Thymus (tissue), 11 donors: ENCODE measurements around the gene NSUN4. TPM values are rescaled to one million over a fixed set of nuclear protein-coding genes. Genes with fewer than 3 reads are reported as not detected.
"Not testable (repeated sequence)": the region's sequence is repeated elsewhere in the genome, so short reads cannot be mapped to it uniquely, and the experiment has no call there.

ENCODE experiments used
- DNase-seq, 9 donors: peaks; one replicate each; pipeline ENCODE4 v3.0.0-alpha.2; 2013; ENCODE audit warnings: low spot score in 9 of 9, low read depth in 6 of 9, missing footprints in 1 of 9
- H3K27ac ChIP-seq, 2 donors: one replicate each; pipeline ENCODE4 v1.5.1; 2013; ENCODE audit warnings: control low read depth in 1 of 2, low read depth in 1 of 2, low read length in 1 of 2, mild to moderate bottlenecking in 1 of 2, moderate library complexity in 1 of 2
- H3K27me3 ChIP-seq, 2 donors: one replicate each; pipeline ENCODE4 v1.5.1; 2013; ENCODE audit warnings: low read length in 1 of 2; ENCODE audit not compliant: control insufficient read depth in 2 of 2, insufficient read depth in 1 of 2
- H3K36me3 ChIP-seq, 2 donors: one replicate each; pipeline ENCODE4 v1.5.1; 2013; ENCODE audit warnings: low read length in 1 of 2, mild to moderate bottlenecking in 1 of 2, moderate library complexity in 1 of 2; ENCODE audit not compliant: control insufficient read depth in 2 of 2, insufficient read depth in 2 of 2
- H3K4me1 ChIP-seq, 2 donors: one replicate each; pipeline ENCODE4 v1.5.1; 2013; ENCODE audit warnings: low read length in 2 of 2; ENCODE audit not compliant: control insufficient read depth in 2 of 2, insufficient read depth in 2 of 2
- H3K4me3 ChIP-seq, 2 donors: one replicate each; pipeline ENCODE4 v1.5.1; 2013; ENCODE audit warnings: low read length in 2 of 2, control low read depth in 1 of 2, mild to moderate bottlenecking in 1 of 2
- H3K9me3 ChIP-seq, 2 donors: one replicate each; pipeline ENCODE4 v1.5.1; 2013; ENCODE audit warnings: low read length in 1 of 2, mild to moderate bottlenecking in 1 of 2; ENCODE audit not compliant: control insufficient read depth in 2 of 2, insufficient read depth in 1 of 2
- whole genome bisulfite sequencing: extraction: QIAGEN DNeasy Blood & Tissue Kit; methylation state at CpG from one replicate; pipeline ENCODE4 v1.1.7; 2013; 5-methylcytosine and 5-hydroxymethylcytosine counted together
- polyA plus RNA-seq: library from polyadenylated mRNA; stranded (reverse); fragments of 200-250 nt; gene quantifications from one replicate; pipeline ENCODE4 v1.2.3, GENCODE V29; 2013
- total RNA-seq: library from RNA; stranded (reverse); fragments of 120-200 nt; gene quantifications from one replicate; pipeline ENCODE4 v1.2.4, GENCODE V29; 2013
- donor health status: healthy.

NSUN4 gene
- total and polyA plus RNA-seq, 2 donors = 9.9 to 10.0 TPM

DNA sequence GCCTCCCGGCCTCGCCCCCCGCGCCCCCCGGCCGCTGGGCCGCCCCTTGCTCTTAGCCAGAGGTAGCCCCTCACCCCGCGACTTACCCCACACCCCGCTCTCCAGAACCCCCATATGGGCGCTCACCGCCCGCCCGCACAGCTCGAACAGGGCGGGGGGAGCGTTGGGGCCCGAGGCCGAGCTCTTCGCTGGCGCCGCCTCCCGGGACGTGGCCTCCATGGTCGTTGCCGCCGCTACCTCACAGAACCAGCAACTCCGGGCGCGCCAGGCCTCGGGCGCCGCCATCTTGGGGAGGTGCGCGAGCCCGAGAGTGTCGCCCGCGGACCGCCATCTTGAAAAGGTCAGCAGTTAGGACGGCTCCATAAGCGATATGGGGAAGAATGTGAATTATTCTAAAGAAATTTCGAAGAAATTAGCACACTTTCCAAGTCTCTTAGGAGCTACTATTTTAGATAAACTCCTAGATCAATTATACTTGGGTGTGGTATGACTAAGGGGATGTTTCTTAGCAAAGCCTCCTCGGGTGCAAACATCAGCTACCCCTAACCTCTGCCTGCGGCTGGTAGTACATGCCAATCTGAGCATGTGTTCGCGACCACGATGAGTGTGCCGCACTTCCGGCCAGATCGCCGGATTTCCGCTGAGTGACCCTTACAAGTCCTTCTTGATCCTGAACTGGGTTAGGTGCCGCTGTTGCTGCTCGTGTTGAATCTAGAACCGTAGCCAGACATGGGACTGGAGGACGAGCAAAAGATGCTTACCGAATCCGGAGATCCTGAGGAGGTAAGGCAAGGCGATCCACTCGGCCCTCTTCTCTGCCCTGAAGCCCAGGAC, 37.4 kb upstream of the NSUN4 start, which contains the start of the genes LRRC41 and UQCRH:
TSS of gene LRRC41 (minus strand) at position 579 of the 834 bp plus-strand sequence. CDS start at position 285, 294 bp downstream.
TSS of gene UQCRH (plus strand) at position 661 of the 834 bp plus-strand sequence. CDS start at position 730, 69 bp downstream.
- Histone ChIP-seq H3K27ac (peak within 1 kb of the TSS; percentile 89 to 93), H3K4me3 (peak within 1 kb of the TSS; percentile 89 to 97), H3K9me3 (no peaks in the 10 kb centered on the region), H3K36me3 (peaks cover 0 to 10% of the 10 kb centered on the region in 2 donors), H3K27me3 (no peaks in the 10 kb centered on the region), H3K4me1 (peaks cover 19 to 26% of the 10 kb centered on the region in 2 donors)
- under 1% methylated on average over 61 of the region's 61 CpGs for WGBS
- peak; percentile 93 to 98 (median 94) for DNase-seq

DNA sequence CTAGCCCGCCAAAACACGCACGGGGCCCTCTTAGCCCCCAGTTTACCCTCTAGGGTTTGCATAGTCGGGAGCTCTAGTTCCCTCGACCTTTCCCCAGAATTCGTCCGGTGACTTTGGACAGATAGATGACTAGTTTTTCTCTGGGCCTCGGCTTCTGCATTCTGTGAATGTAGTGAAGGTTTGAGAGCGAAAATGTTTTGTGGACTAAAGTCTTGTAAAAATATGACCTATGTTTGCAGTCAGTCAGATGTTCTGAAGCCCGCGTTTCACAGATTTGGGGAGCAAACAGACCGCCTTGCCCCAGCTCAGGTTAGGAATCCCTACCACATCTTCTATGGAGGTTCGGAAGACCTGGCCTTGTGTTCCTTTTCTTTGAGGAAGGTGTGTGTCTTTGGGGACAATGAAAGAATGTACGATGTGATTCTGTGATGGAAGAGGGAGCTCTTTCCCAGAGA, 36.7 kb upstream of the NSUN4 start:
- H3K36me3 ChIP-seq = peaks cover 0 to 12% of the 10 kb centered on the region in 2 donors
- WGBS = under 1% methylated on average over 14 of the region's 14 CpGs
- peak in 2 of 9 donors; percentile 11 to 20 for DNase-seq
- H3K4me1 ChIP-seq = peaks cover 19 to 26% of the 10 kb centered on the region in 2 donors
- no peaks in the 10 kb centered on the region for H3K9me3 ChIP-seq
- peak overlapping the region; percentile 82 to 97 for H3K4me3 ChIP-seq
- peak overlapping the region; percentile 70 to 75 for H3K27ac ChIP-seq
- no peaks in the 10 kb centered on the region for H3K27me3 ChIP-seq

DNA sequence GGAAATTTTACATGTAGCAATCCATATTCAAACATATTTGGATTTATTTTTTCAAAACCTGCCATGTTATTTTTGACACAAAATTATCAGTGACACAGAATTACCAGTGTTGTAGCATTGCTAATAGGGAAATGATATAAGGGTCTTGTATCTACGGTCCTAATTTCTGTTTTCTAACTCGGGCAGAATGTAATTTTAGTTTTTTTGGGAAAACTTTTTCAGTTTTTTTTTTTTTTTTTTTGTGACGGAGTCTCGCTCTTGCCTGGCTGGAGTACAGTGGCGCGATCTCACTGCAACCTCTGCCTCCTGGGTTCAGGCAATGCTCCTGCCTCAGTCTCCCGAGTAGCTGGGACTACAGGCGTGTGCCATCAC, 34.5 kb upstream of the NSUN4 start:
- WGBS = 96% methylated on average over 8 of the region's 8 CpGs
- peaks cover 12 to 29% of the 10 kb centered on the region in 2 donors for H3K36me3 ChIP-seq
- no peaks in the 10 kb centered on the region for H3K9me3 ChIP-seq
- DNase-seq = no peak
- no peak overlapping the region for H3K4me3 ChIP-seq
- H3K27ac ChIP-seq = no peak overlapping the region
- no peaks in the 10 kb centered on the region for H3K27me3 ChIP-seq
- peaks cover 13 to 18% of the 10 kb centered on the region in 2 donors for H3K4me1 ChIP-seq

DNA sequence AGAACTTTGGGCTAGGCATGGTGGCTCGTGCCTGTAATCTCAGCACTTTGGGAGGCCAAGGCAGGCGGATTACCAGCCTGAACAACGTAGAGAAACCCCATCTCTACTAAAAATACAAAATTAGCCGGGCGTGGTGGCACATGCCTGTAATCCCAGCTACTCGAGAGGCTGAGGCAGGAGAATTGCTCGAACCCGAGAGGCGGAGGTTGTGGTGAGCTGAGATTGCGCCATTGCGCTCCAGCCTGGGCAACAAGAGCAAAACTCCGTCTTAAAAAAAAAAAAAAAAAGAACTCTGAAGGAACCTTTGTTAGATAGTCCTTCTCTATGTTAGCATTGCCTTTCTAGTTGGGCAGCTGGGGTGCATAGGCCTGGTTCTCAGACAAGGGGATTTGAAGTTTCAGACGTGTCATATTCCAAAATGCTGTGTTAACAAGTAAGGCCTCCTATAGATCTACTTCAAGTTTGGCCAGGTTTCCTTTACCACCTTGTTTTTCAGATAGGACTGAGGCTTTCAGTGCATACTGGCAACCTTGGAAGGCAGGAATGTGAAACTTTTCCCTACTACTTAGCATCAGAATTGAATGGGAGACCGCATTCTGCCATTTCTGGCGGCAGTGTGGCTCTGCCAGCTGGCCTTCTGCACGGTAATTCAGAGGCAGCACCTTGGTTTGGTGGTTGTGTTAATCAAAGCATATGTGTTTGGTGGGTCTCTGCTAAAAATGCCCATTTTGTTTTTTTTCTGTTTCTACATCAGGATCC, 31.0 kb upstream of the NSUN4 start:
- H3K27ac ChIP-seq = no peak overlapping the region
- no peaks in the 10 kb centered on the region for H3K27me3 ChIP-seq
- H3K4me1 ChIP-seq = peaks cover 7 to 9% of the 10 kb centered on the region in 2 donors
- WGBS = 96% methylated on average over 16 of the region's 16 CpGs
- no peak overlapping the region for H3K4me3 ChIP-seq
- H3K36me3 ChIP-seq = peaks cover 32 to 57% of the 10 kb centered on the region in 2 donors
- H3K9me3 ChIP-seq = no peaks in the 10 kb centered on the region
- no peak for DNase-seq

DNA sequence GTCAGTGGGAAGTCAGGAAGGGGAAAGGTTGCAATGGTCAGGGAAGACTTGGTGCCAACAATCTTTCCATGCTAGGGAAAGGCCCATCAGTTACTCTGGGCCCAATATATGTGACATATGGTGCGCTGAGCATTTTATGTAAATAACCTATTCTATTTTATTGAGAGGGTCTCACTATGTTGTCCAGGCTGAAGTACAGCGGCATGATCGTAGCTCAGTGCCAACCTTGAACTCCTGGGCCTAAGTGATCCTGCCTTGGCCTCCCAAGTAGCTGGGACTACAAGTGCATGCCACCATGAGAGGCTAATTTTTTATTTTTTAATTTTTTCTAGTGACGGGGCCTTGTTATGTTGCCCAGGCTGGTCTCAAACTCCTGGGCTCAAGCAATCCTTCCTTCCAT, 30.3 kb upstream of the NSUN4 start:
- no peak overlapping the region for H3K4me3 ChIP-seq
- WGBS = 99% methylated on average over 4 of the region's 4 CpGs
- H3K27me3 ChIP-seq = no peaks in the 10 kb centered on the region
- H3K36me3 ChIP-seq = peaks cover 36 to 62% of the 10 kb centered on the region in 2 donors
- DNase-seq = no peak
- no peak overlapping the region for H3K27ac ChIP-seq
- no peaks in the 10 kb centered on the region for H3K9me3 ChIP-seq
- H3K4me1 ChIP-seq = peaks cover 0 to 3% of the 10 kb centered on the region in 2 donors

DNA sequence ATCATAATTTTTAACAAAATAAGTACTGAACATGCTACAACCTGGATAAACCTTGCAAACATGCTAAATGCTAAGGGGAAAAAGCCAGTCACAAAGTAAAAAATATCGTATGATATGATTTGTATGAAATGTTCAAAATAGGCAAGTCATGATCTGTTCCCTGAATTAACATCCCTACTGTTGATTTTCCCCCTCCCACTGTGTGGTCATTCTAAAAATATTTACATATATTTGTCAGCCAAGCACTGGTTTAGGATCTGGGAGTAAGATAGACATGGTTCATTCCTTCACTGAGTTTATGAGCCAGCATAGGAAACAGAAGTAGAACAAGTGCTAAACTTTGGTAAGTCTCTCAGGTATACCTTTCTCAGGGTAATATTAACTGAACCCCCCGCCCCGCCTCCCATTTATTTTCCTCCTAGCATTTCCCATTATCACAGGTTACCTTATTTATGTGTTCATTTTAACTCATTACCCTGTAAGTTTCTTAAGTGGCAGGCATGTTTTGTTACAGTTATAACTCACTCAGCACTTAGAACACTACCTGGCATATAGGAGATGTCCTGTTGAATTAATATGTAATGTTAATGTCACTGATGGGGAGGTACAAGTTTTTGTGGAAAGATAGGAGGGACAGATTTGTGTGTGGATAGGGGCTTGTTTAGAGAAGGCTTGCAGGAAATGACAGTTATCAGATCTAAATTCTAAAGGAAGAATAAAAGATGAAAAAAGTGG, 24.8 kb upstream of the NSUN4 start:
- Histone ChIP-seq H3K27ac (no peak overlapping the region), H3K27me3 (no peaks in the 10 kb centered on the region), H3K9me3 (no peaks in the 10 kb centered on the region), H3K36me3 (peaks cover 44 to 51% of the 10 kb centered on the region in 2 donors), H3K4me1 (no peaks in the 10 kb centered on the region), H3K4me3 (no peak overlapping the region)
- 98% methylated on average over 3 of the region's 3 CpGs for WGBS
- no peak for DNase-seq

DNA sequence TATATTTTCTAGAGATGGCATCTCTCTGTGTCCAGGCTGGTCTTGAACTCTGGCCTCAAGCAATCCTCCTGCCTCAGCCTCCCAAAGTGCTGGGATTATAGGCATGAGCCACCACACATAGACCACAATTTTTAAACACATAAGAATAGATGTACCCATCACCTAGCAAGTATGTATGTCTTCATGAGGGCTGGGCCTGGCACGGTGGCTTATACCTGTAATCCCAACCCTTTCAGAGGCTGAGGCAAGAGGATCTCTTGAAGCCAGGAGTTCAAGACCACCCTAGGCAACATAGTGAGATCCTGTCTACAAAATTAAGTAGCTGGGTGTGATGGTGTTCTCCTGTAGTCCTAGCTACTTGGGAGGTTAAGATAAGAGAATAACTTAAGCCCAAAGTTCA, 23.3 kb upstream of the NSUN4 start:
- 100% methylated on average over 1 of the region's 1 CpG for WGBS
- peaks cover 36 to 42% of the 10 kb centered on the region in 2 donors for H3K36me3 ChIP-seq

DNA sequence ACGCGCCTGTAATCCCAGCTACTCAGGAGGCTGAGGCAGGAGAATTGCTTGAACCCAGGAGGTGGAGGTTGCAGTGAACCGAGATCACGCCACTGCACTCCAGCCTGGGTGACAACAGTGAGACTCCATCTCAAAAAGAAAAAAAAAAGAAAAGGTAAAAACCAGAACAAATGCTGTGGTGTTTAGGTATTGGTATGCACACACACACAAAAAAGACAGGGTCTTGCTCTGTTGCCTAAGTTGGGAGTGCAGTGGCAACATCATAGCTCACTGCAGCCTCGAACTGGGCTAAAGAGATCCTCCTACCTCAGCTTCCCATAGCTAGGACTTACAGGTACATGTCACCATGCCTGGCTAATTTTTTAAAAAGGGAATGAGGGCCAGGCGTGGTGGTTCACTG, 21.3 kb upstream of the NSUN4 start:
- over 99% methylated on average over 6 of the region's 6 CpGs for WGBS
- H3K4me3 ChIP-seq, H3K27ac ChIP-seq, H3K27me3 ChIP-seq, H3K9me3 ChIP-seq, H3K4me1 ChIP-seq, DNase-seq: not testable (repeated sequence)
- H3K36me3 ChIP-seq = peaks cover 24 to 26% of the 10 kb centered on the region in 2 donors

More for the DNA sequence above, 23.3 kb upstream of the NSUN4 start:
- DNase-seq = no peak
- no peaks in the 10 kb centered on the region for H3K9me3 ChIP-seq
- H3K4me1 ChIP-seq = no peaks in the 10 kb centered on the region
- H3K27ac ChIP-seq = no peak overlapping the region
- no peaks in the 10 kb centered on the region for H3K27me3 ChIP-seq
- no peak overlapping the region for H3K4me3 ChIP-seq
